HG03378 (cell line): ENCODE data around the gene FCRL6.
A peak's percentile ranks its signal among the peaks of the same experiment; 100 is the strongest.

Experiments
- ATAC-seq: cut with Tn5 transposase; IDR thresholded peaks from one replicate; pipeline ENCODE4 v1.9.1; 2021; ENCODE audit warnings: mild to moderate bottlenecking, moderate library complexity; ENCODE audit not compliant: unreplicated experiment

The FCRL6 gene, protein sequence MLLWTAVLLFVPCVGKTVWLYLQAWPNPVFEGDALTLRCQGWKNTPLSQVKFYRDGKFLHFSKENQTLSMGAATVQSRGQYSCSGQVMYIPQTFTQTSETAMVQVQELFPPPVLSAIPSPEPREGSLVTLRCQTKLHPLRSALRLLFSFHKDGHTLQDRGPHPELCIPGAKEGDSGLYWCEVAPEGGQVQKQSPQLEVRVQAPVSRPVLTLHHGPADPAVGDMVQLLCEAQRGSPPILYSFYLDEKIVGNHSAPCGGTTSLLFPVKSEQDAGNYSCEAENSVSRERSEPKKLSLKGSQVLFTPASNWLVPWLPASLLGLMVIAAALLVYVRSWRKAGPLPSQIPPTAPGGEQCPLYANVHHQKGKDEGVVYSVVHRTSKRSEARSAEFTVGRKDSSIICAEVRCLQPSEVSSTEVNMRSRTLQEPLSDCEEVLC

DNA sequence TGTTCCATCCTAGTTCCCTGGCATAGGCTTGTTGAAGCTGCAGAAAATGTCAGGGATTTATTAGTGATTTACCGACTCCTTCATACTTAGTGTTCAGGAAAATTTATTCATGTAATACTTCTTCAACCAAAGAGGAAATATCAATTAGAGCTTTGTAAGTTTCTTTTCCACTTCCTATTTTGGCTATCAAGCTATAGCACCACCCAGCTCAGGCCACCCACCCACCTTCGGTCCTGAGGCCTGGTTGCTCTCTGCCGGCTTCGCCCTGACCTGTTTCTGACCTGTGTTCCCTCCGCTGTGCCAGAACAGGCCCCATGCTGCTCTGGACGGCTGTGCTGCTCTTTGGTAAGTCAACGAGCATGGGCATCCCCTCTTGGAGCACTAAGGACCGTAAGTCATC, at the start of gene FCRL6:
FCRL6 (plus strand) TSS at position 250 of the 400 bp plus-strand sequence; CDS start at position 315, 65 bp downstream.
- no peak for ATAC-seq

DNA sequence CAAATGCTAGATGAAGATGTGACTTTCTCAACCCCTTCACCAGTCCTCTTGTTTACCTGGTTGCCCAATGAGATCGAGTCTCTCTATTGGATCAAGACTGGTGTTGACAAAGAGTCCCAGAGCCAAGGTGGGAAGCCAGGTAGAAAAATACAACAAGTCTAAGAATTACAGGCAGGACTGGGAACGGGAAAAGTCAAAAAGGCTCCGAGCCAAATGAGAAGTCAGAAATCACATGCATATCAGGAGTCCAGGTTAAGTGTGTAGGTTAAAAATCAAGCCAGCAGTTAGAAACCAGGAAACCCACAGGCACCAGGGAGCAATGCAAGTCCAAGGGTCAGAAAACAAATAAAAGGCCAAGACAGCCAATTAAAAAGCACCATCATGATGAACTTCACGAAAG, 48.8 kb upstream of the FCRL6 start:
- no peak for ATAC-seq

DNA sequence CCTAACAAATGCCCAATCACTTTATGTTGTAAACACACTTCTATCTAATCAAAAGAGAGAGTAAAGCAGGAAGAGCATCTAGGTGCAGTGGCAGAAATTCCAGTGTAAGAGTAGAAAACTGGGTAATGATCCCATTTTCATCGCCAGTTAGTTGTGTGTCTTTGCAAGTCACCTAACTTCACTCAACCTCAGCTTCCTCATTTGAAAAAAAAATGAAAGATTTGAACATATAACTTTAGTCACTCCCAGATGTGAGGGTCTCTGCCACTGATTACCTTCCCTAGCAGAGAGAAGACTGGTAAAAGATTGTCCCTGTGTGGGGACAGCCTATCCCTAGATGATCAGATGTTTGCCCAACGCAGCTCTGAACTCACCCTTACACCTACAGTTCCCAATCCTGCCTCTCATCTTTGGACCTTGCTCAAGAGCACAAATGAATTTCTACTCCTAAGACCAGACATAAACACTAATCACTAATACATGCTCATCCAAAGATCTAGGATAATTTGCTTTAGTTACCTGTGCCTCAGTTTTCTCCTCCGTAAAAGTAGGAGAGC, 46.6 kb upstream of the FCRL6 start:
- no peak for ATAC-seq

DNA sequence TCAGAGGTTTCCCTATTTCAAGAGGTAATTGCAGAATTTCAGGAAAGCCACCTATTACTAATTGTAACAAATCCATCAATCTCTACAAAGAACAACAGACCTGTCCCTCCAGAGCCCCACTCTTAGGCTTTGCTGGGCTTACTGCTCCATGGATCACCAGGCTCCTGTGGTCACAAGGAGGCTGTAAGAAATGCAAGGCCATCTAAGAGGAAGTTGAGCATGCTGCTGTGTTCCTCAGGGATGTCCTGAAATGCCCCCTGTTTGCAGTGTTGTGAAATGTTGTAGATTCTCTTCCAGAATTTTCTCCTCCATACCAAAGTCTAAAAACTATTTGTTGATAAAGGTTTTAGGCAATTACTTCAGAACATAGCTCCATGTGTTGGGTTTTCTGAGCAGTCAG, 45.8 kb upstream of the FCRL6 start:
- ATAC-seq: no peak

DNA sequence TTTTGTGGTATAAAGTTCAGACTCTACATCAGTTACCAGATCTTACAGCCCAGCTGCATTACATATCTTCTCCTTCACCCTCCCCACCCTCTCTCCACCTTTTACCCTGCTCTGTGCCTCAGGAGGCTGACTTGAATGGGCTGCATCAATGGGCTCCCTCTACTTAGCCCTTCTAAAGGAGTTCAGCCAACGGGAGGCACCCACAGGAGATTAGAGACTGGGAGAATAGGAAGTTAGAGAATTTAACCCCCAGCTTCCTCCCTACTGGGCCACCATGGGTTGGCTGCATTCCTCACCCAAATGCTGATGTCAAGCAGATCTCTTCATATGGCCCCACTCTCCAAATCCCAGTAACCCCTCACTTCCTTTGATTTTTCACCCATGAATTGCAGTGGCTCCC, 38.5 kb upstream of the FCRL6 start:
- ATAC-seq: no peak

DNA sequence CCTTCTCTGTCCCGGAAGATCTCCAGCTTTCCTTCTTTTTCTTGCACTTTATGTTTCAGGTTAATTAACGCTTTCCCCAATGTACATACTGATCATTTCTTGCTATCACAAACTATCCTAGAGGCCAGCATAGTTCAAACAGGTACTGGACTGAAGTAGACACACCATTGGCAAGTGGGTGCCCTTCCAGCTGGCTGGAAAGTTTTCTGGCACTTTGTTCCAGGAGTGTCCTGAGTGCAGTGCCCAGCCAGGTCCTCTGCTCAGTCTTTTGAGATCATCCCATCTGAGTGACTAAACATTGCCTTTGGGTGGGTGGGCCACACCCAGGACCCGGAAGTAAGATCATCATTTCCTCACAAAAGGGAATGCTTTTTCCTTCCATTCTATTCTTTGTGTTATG, 36.4 kb upstream of the FCRL6 start:
- no peak for ATAC-seq

DNA sequence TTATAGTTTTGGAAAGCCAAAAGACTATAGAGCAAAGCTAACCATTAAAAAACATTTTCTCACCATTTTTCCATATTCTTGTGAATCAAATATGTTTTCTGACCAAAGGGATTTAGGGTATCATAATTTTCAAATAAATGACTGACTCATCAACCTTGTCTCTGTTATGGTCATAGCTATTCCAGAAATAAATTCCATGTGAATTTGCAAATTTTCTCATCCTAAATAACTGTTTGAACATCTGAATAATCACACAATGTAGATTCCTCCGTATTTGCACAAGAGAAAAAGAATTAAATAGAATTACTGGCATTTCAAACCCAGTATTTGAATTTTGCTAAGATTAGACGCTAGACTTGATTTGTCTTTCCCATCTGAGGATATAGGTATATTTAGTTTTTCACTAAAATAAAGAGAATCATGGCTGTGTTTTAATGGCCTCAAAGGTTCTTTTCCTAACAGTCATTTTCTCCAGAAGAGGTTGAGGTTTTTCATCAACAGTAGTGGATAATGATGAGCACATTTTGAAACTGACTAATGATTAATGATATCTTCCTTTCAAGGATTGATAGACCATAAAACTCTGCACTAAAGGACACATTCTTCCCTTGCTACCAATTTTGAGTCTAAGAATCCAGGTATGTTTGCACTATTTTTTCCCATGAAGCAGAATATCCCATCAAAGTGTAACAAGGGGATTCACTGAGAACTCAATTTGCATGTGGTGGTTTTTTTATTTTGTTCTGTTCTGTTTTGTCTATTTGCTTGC, 30.8 kb upstream of the FCRL6 start:
- ATAC-seq: no peak

DNA sequence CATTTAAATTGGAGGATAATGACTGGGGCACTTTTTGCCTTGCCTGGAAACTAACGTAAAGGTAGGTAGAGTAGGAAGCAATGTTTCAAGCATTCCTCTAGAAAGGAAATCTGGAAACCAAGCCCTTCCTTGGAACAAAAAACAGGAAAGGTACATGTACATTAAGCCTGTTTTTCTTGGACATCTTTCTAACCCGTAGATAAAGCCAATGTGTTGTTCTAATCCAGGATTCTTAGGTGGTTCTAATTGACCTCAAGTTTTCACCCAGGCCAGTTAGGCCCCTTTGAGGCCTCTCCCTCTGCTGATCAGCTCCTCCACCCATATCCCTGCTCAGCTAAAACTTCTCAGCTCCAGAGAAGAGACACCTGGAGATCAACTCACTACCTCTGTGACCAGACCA, 27.7 kb upstream of the FCRL6 start:
- ATAC-seq: no peak

DNA sequence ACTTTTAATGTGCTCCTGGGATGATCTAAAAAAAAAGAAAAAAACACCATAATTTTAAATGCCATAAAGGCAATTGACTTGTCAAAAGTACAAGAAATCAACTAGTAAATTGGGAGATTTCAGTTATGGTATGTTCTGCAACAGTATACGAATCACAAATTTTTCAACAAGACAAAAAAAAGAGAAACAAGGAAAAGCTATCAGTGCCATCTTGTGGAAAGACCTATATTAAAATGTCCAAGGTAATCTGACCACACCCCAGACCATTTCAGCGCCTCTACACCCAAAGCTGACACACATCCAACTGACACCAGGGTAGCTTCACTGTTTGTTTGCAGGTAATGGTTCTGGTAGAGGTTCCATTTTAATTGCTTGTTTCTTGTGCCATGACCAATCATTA, 26.4 kb upstream of the FCRL6 start:
- ATAC-seq: no peak

DNA sequence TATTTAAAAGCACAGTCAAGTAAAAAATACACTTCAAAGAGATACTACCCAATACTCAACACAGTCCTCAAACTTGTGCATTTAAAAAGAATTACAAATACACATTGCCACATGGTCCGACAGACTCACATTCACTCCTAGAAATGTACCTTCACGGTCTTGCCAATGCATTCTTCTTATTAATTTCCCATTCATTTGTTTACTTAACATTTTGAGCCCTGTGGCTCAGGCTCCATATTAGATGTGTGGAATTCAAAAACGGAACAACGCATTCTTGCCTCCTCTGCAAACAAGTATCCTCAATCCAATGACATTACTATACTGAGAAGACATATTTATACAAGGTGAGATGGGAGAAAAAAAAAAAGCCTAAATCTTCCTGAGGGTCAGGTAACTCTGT, 23.9 kb upstream of the FCRL6 start:
- no peak for ATAC-seq

DNA sequence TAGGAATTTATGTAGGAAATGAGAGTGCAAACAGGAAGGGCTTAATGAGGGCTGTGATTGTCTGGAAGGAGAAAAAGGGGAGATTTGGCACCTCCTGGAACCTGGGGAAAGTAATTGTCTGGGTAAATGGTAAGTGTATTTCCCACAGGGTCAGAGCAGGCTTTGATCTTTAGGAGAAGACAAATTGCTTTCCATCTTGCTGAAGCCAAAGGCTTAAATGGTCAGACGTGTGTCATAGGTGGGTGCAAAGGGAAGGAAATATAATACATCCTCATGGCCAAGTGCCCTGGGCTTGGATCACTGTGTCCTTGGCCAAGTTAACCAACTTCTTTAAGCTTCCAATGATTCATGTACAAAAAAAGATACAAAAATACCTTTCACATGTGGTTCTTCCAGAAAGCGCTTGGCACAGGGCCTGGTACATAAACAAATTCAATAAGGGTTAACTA, 22.7 kb upstream of the FCRL6 start:
- ATAC-seq: no peak

DNA sequence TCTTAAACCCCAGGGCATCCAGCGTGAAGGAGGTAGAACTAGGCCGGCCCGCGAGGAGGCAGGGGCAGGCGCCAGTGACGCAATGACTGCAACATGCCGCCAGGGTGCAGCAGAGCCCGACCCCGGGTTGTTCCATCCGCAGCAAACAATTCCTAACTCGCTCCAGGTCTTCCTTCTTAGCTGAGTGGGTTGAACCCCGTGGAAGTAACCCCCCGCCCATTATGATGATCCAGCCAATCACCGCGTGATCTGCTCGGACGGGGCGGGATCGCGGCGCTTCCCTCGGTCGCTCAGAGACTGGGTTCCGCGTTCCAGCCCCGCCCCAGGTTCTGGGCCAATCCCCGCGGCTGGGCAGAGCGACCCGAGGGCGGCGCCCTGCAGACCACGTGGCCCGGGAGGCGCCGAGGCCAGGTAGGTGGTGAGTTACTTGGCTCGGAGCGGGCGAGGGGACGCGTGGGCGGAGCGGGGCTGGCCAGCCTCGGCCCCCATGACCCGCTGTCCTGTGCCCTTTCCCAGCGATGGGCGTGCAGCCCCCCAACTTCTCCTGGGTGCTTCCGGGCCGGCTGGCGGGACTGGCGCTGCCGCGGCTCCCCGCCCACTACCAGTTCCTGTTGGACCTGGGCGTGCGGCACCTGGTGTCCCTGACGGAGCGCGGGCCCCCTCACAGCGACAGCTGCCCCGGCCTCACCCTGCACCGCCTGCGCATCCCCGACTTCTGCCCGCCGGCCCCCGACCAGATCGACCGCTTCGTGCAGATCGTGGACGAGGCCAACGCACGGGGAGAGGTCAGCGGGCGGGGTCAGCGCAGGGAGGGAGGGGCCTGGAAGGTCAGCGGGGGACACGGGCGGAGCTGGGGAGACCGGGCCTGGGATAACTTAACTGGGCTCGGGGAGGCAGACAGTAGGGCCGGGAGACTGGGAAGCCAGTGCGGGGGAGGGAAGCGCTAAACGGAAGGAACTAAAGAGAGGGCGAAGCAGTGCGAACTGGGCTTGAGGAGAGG, 21.3 kb upstream of the FCRL6 start, which contains the start of gene DUSP23:
DUSP23 (plus strand) TSS at position 380 of the 1,000 bp plus-strand sequence; CDS start at position 519, 139 bp downstream.
- peak; percentile 93 for ATAC-seq

DNA sequence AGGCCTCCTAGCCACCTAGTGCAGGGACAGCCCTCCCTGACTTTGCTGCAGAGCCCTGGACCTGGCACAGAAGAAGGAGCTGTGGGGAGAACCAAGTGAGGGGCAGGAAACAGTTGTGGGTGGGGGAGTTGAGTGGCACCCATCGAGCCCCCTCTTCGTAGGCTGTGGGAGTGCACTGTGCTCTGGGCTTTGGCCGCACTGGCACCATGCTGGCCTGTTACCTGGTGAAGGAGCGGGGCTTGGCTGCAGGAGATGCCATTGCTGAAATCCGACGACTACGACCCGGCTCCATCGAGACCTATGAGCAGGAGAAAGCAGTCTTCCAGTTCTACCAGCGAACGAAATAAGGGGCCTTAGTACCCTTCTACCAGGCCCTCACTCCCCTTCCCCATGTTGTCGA, 20.2 kb upstream of the FCRL6 start:
- ATAC-seq: no peak

DNA sequence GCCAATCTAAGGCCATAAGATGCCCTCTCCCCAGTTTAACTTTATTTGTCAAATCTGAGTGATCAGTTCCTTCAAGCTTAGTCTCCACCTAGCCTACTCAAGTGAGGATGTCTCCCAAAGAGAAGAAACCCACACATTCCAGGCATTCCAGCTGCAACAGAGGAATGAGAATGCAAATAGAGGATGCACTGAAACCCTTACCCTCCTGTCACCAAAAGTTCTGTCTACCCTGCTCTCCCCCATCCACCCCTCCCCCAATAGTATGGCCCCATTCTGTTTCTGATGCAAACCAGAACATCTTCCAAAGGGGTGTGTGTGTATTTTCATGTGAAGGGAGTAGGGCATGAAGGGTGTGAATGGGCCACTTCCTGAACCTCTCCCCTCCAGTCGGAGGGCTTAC, 18.4 kb upstream of the FCRL6 start:
- ATAC-seq: no peak

DNA sequence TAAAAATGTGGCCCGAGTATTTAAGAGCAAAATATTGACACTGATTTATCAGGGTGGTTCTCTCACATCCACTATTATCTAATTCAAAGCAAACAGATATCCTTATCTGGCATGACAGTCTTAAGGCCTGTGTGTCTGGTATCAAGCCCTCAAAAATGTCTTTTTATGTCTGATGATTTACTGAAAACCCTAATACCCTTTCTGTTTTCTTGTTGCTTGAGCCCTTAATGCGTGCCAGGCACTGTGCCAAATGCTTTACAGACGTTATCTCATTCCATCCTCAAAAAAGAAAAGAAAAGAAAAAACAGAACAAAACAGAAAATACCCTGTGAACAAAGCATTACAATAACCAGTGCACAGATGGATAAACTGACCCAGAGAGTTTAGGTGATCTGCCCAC, 15.7 kb upstream of the FCRL6 start:
- no peak for ATAC-seq

DNA sequence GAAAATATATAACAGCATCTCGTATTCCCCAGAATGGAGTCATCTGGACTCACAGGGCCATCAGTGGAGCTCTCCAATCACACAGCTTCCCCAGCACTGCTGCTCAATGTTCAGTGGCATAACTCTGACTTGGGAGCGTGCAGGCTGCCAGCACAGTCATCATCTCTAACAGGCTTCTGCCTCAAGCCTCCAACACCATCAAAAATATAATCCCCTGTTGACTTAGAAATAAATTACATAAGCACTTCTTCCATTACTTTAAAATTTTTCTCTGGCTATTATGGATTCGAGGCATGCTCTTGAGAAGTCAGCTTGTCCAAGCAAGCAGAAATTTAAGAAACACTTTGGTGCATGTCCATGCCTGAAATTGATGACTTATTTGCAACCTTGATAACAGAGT, 15.2 kb upstream of the FCRL6 start:
- no peak for ATAC-seq

DNA sequence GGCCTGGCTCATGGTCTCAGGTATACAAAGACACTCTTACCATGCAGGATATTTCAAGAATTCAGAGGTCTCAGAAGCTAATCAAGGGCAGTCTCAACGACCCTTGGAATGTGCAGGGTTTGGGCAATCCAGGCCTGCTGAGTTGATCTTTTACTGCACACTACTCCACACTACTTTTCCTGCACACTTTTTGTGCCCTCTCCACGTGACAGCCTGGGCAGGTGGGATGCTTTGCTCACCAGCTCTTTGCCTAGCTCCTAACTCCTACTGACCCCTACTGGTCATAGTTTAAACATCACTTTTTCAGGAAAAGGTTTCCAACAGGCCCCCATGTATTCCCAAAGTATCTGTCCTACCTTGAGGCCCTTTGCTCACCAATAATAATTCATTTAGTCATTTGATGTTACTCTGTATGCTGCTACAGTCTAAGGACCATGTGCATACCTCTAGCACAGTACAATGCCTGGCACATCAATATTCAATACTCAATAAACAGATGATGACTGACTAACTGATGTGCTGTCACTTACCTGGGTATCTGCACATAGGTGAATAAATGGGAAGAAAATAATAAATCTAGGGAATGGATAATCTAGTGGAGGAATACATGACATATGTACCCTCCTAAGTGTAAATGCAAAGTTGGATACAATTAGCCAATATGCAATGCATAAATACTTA, 11.8 kb upstream of the FCRL6 start:
- no peak for ATAC-seq

DNA sequence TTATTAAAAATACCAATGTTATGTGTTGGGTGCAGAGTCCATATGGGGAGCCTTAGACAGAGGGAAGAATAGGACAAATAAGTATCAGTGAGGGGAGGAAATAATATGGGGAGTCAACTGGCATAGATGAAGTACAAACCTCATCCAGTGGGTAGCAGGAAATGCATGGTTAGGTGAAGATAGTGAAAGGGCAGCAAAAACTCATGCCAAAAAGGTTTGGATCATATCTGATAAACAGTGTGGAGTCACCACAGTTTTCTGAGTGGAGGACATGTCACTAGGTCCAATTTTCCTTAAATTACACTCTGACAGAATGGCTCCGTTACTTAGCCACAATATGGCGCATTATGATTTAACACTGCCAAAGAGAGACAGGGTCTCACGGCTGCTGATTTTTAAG, 11.1 kb upstream of the FCRL6 start:
- no peak for ATAC-seq

DNA sequence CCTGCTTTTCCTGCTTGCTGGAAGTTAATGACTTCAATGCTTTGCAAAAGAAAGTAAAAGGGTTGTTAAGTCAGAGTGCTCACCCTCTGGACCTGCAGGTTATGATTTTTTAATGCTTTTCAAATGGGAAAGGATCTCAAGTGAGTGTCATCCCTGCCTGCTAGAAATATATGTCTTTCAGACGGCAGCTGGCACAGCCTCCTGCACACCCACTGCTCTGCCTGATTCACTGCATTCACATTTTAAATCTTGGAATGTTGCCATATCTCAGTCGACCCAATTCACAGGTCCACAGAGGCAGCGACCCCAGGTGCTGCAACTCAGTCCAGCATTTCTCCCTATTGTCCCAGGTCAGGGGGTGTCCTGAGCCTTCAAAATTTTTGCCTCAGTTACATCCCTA, 10.7 kb upstream of the FCRL6 start:
- ATAC-seq: no peak

DNA sequence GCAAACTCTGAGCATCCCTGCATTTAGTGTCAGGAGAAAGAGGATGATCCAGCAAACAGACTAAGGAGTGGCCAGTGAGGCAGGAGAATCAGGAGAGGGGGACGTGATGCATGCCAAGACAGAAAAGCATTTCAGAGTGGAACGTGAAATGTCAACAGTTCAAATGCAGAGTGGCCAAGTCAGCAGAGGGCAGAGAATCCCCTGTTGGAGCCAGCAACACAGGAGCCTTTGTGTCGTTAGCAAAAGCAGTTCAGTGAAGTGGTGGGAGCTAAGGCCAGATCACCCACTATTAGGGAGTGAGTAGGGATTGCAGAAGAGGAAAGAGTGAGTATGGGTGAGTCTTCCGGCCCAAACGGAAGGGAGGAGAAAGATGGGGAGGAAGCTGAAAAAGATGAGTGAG, 6.6 kb upstream of the FCRL6 start:
- no peak for ATAC-seq
